Measurements from ENCODE around the gene TBPL2.
"Not testable (repeated sequence)": the region's sequence is repeated elsewhere in the genome, so short reads cannot be mapped to it uniquely, and the experiment has no call there.

The TBPL2 gene

GRCh38 chr14:55384536-55384935 is 55.9 kb downstream of the TBPL2 start:
- Mint-ChIP-seq H3K36me3 (ENCODE audit: low read depth) (peaks cover 40% of the 10 kb centered on the region), H3K9me3 (no peaks in the 10 kb centered on the region), H3K4me1 (no peaks in the 10 kb centered on the region), H3K4me3 (no peak overlapping the region), H3K27ac (peak overlapping the region; percentile 1), H3K27me3 (ENCODE audit: low read depth, poor library complexity) (no peaks in the 10 kb centered on the region)
- no peak for DNase-seq
- TF ChIP-seq, protein P1, sequence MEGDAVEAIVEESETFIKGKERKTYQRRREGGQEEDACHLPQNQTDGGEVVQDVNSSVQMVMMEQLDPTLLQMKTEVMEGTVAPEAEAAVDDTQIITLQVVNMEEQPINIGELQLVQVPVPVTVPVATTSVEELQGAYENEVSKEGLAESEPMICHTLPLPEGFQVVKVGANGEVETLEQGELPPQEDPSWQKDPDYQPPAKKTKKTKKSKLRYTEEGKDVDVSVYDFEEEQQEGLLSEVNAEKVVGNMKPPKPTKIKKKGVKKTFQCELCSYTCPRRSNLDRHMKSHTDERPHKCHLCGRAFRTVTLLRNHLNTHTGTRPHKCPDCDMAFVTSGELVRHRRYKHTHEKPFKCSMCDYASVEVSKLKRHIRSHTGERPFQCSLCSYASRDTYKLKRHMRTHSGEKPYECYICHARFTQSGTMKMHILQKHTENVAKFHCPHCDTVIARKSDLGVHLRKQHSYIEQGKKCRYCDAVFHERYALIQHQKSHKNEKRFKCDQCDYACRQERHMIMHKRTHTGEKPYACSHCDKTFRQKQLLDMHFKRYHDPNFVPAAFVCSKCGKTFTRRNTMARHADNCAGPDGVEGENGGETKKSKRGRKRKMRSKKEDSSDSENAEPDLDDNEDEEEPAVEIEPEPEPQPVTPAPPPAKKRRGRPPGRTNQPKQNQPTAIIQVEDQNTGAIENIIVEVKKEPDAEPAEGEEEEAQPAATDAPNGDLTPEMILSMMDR (IDR thresholded peaks at IDR 0.05), result no peak

- Mint-ChIP-seq H3K27ac (peak overlapping the region; percentile 7), H3K9me3 (no peaks in the 10 kb centered on the region), H3K4me1 (no peaks in the 10 kb centered on the region), H3K4me3 (no peak overlapping the region), H3K27me3 (ENCODE audit: low read depth, poor library complexity) (no peaks in the 10 kb centered on the region), H3K36me3 (ENCODE audit: low read depth) (peaks cover 34% of the 10 kb centered on the region)
- TF ChIP-seq, protein P1 (IDR thresholded peaks at IDR 0.05), result no peak
- DNase-seq, result no peak
Measured at GRCh38 chr14:55383541-55384140, 56.8 kb downstream of the TBPL2 start.

- DNase-seq; H3K4me3 Mint-ChIP-seq; H3K27ac Mint-ChIP-seq; H3K9me3 Mint-ChIP-seq; H3K27me3 Mint-ChIP-seq (ENCODE audit: low read depth, poor library complexity); H3K4me1 Mint-ChIP-seq: not testable (repeated sequence)
- H3K36me3 Mint-ChIP-seq (ENCODE audit: low read depth), result peaks cover 38% of the 10 kb centered on the region
Measured at GRCh38 chr14:55383056-55383466, 57.4 kb downstream of the TBPL2 start.

- Mint-ChIP-seq H3K27me3 (ENCODE audit: low read depth, poor library complexity) (no peaks in the 10 kb centered on the region), H3K9me3 (no peaks in the 10 kb centered on the region), H3K4me3 (no peak overlapping the region), H3K4me1 (no peaks in the 10 kb centered on the region), H3K27ac (no peak overlapping the region), H3K36me3 (ENCODE audit: low read depth) (peaks cover 41% of the 10 kb centered on the region)
- DNase-seq, result no peak
- TF ChIP-seq, protein P1 (IDR thresholded peaks at IDR 0.05), result no peak
Measured at GRCh38 chr14:55382483-55382882, 57.9 kb downstream of the TBPL2 start.

DNA sequence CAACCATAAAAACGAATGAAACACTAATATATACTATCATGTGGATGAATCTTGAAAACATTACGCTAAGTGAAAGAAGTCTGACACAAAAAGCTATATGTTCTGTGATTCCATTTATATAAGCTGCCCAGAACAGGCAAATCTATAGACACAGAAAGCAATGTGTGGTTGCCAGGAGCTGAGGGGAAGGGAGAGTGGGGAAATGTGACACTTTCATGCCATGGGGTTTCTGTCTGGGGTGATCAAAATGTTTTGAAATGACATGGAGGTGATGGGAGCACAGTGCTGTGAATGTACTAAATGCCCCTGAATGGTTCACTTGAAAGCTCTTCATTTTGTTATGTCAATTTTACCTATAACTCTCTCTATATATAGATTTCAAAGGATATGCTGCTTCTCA is 58.9 kb downstream of the TBPL2 start:
- Mint-ChIP-seq H3K9me3 (no peaks in the 10 kb centered on the region), H3K4me1 (no peaks in the 10 kb centered on the region), H3K4me3 (no peak overlapping the region), H3K27ac (no peak overlapping the region), H3K36me3 (ENCODE audit: low read depth) (peaks cover 50% of the 10 kb centered on the region), H3K27me3 (ENCODE audit: low read depth, poor library complexity) (no peaks in the 10 kb centered on the region)
- TF ChIP-seq, protein P1 (IDR thresholded peaks at IDR 0.05), result no peak
- no peak for DNase-seq

DNA sequence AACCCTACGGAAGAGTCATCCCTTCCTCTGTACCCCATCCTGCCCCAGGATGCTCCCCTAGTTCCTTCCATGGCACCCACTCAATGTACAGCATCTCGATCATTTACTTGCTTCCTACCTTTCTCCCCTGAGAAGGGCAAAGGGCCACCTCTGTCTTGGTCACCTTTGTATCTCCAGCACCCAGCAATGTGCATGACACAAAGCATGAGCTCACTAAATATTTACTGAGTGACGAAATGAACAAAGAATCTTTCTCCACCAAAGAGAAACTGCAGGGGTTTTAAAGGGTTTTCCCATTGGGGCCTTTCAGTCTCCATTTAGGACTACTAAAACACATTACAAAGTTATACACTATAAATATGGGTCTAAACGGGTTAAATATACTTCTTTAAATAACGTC is 59.4 kb downstream of the TBPL2 start:
- Mint-ChIP-seq H3K27ac (peak overlapping the region; percentile 33), H3K36me3 (ENCODE audit: low read depth) (peaks cover 54% of the 10 kb centered on the region), H3K27me3 (ENCODE audit: low read depth, poor library complexity) (no peaks in the 10 kb centered on the region), H3K4me3 (no peak overlapping the region), H3K4me1 (no peaks in the 10 kb centered on the region), H3K9me3 (no peaks in the 10 kb centered on the region)
- TF ChIP-seq, protein P1 (IDR thresholded peaks at IDR 0.05), result no peak
- no peak for DNase-seq

Measured in nephron progenitor cell (in vitro differentiated cells).